Activated T-helper 2 cell treated with anti-CD3 and anti-CD28 coated beads, Interferon-gamma antibody, Interleukin-2, Interleukin-4, amounts not matched to agents 10 μg/mL and 5 μg/mL and 100 μg/mL, durations not matched to agents 14 hours and 24 hours and 36 hours (primary cell): ENCODE results near the gene SMIM45.
A peak's percentile ranks its signal among the peaks of the same experiment; 100 is the strongest.

Experiments
- DNase-seq: peaks from one replicate; pipeline ENCODE4 v3.0.0; 2021; ENCODE audit warnings: low spot score
- H3K27ac Mint-ChIP-seq: one replicate; pipeline ENCODE4 v1.8.0; 2021; ENCODE audit warnings: mixed read lengths
- H3K27me3 Mint-ChIP-seq: one replicate; pipeline ENCODE4 v1.8.0; 2021; ENCODE audit warnings: low read depth, mixed read lengths
- H3K36me3 Mint-ChIP-seq: one replicate; pipeline ENCODE4 v1.8.0; 2021; ENCODE audit warnings: low read depth, mixed read lengths
- H3K4me1 Mint-ChIP-seq: one replicate; pipeline ENCODE4 v1.8.0; 2021; ENCODE audit warnings: low read depth, mixed read lengths
- H3K4me3 Mint-ChIP-seq: one replicate; pipeline ENCODE4 v1.8.0; 2021; ENCODE audit warnings: low read depth, mild to moderate bottlenecking, moderate library complexity, mixed read lengths
- H3K9me3 Mint-ChIP-seq: one replicate; pipeline ENCODE4 v1.8.0; 2021; ENCODE audit warnings: mixed read lengths
- intact Hi-C: fragments of 100-400 bp; cut with micrococcal nuclease; formaldehyde crosslinking; loops from one replicate; pipeline ENCODE4 v1.15.1; 2023

Gene SMIM45

DNA sequence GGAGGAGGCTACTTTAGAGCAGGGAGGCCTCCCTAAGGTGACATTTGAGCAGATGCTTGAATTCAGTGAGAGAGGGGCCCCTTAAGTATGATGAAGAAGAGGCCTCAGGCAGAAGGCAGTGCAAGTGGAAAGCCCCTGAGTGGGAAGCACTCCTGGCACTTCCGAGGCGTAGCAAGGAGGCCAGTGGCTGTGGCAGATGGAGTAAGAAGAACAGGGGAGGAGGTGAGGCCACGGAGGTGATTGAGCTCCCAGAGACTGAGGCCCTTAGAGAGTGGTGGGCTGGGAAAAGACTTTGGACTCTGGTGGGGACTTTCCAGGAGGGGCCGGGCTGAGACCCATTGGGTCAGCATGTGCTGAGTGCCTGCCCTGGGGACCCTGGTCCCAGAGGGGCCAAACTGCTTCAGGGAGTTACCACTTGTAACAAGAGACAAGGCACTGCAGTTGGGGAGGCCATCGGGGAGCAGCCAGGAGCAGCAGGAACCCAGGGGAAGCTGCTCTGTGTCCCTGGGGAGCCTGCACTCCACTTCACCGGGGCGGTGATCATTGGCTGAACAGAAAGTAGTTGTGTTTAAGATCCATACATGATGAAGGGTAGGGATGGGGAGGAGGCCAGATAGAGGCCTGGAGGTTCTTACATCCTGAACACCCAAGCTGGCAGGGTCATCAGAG, 2.5 kb upstream of the SMIM45 start:
- Mint-ChIP-seq H3K9me3 (no peaks in the 10 kb centered on the region), H3K27me3 (no peaks in the 10 kb centered on the region), H3K4me3 (no peak overlapping the region), H3K36me3 (peaks cover 15% of the 10 kb centered on the region), H3K27ac (no peak overlapping the region), H3K4me1 (peaks cover 19% of the 10 kb centered on the region)
- intact Hi-C loops, result loop anchor here (5.0 kb wide), 1 partner anchor 123 kb away; the partner anchor contains the start of genes NAGA and PHETA2
- DNase-seq, result no peak

DNA sequence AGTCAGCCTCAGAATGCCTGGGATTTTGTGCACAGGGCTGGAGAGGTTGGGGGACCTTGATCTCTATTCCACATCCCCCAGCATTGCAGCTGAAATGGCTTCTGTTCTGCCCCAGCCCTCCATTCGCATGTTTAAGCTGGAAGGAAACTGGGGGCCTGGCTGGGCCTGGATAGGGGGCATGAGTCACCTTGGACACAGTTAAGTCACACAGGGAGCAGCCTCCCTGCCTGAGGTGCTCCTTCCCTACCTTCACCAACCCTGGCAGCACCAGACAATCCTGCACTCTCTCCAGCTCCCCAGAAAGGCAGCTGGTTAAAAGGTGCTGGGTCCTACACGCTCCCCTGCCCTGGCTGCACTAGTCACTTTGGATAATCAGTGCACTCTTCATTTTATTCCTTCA, 763 bp downstream of the SMIM45 start:
- intact Hi-C loops, result no loop called here
- Mint-ChIP-seq H3K27me3 (no peaks in the 10 kb centered on the region), H3K36me3 (no peaks in the 10 kb centered on the region), H3K9me3 (no peaks in the 10 kb centered on the region), H3K27ac (no peak overlapping the region), H3K4me3 (no peak overlapping the region), H3K4me1 (peaks cover 5% of the 10 kb centered on the region)
- no peak for DNase-seq

DNA sequence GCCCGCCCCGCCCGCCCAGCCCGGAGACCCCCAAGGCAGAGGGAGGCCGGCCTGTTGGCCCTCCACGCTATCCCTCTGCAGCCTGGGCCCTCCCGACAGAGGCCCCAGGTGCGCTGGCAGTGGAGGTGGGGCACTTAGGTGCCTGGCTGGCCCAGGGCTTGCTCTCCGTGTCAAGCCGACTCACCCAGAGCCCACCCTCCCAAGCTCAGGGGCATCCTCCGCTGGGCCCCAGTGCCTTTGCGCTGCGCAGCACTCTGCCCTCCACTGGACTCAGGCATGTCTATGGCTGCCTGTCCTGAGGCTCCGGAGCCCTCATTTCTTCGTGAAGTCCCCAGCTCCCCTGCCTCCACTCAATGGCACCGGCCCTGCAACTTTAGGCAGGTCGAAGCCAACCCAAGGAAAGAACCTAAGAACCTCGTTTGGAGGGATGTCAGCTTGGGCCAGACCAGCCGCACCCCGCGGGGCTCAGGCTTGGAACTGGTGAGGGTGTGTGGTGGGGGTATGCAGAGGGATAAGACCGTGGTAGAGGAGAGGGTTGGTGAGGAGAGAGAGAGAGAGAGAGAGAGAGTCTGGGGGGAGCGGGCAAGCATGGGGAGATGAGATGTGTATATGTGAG, 6.1 kb downstream of the SMIM45 start:
- Mint-ChIP-seq H3K36me3 (no peaks in the 10 kb centered on the region), H3K9me3 (no peaks in the 10 kb centered on the region), H3K4me3 (no peak overlapping the region), H3K27ac (no peak overlapping the region), H3K4me1 (peaks cover 3% of the 10 kb centered on the region), H3K27me3 (no peaks in the 10 kb centered on the region)
- intact Hi-C loops, result no loop called here
- DNase-seq, result no peak

DNA sequence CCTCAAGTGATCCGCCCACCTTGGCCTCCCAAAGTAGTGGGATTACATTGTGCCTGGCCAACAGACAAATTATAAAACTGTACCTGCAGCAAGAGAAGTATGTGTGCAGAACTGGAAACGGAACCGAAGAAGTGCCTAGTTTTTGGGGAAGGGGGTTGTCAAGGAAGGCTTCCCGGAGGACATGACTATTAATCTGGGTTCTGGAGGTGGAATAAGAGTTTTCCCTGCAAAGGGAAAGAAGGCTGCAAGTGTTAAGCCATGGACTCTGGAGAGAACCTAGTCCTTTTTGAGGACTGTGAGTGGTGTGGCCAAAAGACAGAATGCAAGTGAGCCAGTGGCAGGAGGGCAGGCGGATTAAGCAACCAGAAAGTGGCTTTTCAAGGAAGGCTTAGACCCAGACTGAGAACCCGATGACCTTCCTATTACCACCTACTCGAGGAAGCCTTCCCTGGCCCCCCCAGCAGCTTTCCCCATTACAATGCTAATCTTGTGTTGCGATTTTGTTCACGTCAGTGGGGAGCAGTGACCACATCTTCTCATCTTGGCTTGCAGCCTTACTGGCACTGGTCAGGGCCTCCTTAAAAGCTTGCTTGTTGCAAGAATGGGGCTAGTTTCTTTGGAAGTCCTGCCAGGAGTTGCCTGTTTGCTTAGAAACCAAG, 11.6 kb downstream of the SMIM45 start:
- DNase-seq, result no peak
- peaks cover 6% of the 10 kb centered on the region for H3K4me1 Mint-ChIP-seq
- H3K9me3 Mint-ChIP-seq, result no peaks in the 10 kb centered on the region
- peaks cover 3% of the 10 kb centered on the region for H3K27me3 Mint-ChIP-seq
- no peaks in the 10 kb centered on the region for H3K36me3 Mint-ChIP-seq
- no peak overlapping the region for H3K27ac Mint-ChIP-seq
- intact Hi-C loops, result no loop called here
- no peak overlapping the region for H3K4me3 Mint-ChIP-seq

DNA sequence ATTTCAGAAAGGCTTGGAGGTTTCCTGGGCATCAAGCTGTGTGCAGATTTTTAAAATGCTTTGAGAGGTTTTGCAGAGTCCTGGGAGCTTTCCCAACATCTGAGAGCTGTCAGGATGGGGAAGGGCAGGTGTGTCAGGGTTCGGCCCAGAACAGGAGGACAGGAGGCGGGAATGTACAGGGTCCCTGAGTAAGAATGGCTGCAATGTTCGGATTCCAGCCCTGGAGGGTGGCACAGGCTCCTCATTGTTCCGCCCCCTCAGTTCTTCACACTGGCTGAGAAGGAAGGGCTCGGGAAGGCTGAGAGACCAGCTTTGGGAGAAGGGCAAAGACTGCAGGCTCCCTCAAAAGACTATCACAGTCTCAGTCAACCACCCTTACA, 12.2 kb downstream of the SMIM45 start:
- intact Hi-C loops, result no loop called here
- Mint-ChIP-seq H3K27me3 (peaks cover 3% of the 10 kb centered on the region), H3K4me1 (peaks cover 6% of the 10 kb centered on the region), H3K9me3 (no peaks in the 10 kb centered on the region), H3K36me3 (no peaks in the 10 kb centered on the region), H3K27ac (no peak overlapping the region), H3K4me3 (no peak overlapping the region)
- no peak for DNase-seq

DNA sequence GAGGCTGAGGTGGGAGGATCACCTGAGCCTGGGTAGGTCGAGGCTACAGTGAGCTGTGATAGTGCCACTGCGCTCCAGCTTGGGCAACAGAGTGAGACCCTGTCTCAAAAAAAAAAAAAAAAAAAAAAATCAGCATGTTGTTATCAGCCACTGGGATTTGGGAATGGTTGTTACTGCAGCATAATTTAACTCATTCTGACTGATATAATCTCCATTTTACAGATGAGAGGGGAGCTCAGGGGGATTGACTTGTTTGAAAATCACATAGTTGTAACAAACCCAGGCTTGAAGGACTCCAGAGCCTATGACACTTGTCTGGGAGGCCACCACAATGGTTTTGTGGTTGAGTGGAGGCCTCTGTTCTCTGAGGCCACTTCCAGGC, 14.3 kb downstream of the SMIM45 start:
- no peak for DNase-seq
- Mint-ChIP-seq H3K27me3 (peaks cover 3% of the 10 kb centered on the region), H3K9me3 (no peaks in the 10 kb centered on the region), H3K27ac (no peak overlapping the region), H3K36me3 (no peaks in the 10 kb centered on the region), H3K4me3 (no peak overlapping the region), H3K4me1 (peaks cover 6% of the 10 kb centered on the region)
- intact Hi-C loops, result loop anchor here (2.0 kb wide), 3 partner anchors 125 to 507 kb away; partner anchors contain the start of gene NDUFA6

DNA sequence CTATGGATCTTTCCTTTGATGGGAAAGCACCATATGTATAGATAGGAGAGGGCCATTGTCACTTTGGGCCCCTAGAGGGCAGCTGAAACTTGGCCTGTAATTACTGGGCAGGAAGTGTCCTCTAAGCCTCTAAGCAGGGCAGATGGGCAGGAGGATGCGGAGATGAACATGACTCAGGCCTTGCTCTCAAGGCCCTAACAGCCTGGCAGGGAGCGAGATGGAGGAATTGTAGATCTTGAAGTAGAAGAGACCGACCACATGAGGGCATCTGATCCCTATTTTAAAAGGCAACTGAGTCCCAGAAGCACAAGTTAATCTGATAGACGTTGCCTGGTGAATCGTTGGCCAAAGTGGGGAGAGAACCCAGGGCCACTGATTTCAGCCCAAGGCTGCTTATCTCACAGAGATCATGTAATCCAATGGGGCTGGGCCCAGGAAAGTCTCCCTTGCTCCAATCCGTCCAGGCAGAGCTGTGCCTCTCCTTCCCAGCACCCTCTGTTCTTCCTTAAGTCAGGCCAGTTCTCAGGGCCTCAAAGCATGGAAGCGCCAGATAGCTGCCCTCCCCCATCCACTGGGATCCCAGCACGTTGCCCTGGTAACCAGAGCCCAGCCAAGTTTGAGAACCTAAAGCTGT, 14.8 kb downstream of the SMIM45 start:
- H3K27ac Mint-ChIP-seq, result no peak overlapping the region
- H3K9me3 Mint-ChIP-seq, result no peaks in the 10 kb centered on the region
- intact Hi-C loops, result loop anchor here (2.0 kb wide), 3 partner anchors 124 to 506 kb away; partner anchors contain the start of gene NDUFA6

DNA sequence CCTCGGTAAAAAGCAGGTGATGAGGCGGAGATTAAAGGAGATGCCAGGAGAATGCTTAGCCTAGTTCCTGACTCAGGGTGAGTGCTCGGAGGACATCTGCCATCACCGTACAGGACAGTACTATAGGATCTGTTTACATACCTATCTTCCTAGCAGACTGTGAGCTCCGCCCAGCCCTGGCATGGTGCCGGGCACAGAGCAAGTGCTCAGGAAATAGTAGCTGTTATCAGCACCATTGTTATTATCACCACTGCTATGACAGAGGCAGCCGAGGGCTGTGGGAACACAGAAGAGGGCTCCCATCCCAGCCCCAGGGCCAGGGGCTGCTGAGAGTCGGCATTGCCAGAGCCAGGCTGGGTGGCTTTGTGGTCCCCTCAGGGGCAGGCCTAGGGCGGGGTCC, 16.7 kb downstream of the SMIM45 start:
- H3K36me3 Mint-ChIP-seq, result no peaks in the 10 kb centered on the region
- H3K4me1 Mint-ChIP-seq, result peaks cover 6% of the 10 kb centered on the region
- no peak overlapping the region for H3K27ac Mint-ChIP-seq
- H3K9me3 Mint-ChIP-seq, result no peaks in the 10 kb centered on the region
- H3K4me3 Mint-ChIP-seq, result no peak overlapping the region
- intact Hi-C loops, result no loop called here
- H3K27me3 Mint-ChIP-seq, result peaks cover 5% of the 10 kb centered on the region
- no peak for DNase-seq

More for the DNA sequence above, 14.8 kb downstream of the SMIM45 start:
- no peak overlapping the region for H3K4me3 Mint-ChIP-seq
- H3K36me3 Mint-ChIP-seq, result no peaks in the 10 kb centered on the region
- peak; percentile 33 for DNase-seq
- H3K4me1 Mint-ChIP-seq, result peaks cover 6% of the 10 kb centered on the region
- H3K27me3 Mint-ChIP-seq, result peaks cover 3% of the 10 kb centered on the region

DNA sequence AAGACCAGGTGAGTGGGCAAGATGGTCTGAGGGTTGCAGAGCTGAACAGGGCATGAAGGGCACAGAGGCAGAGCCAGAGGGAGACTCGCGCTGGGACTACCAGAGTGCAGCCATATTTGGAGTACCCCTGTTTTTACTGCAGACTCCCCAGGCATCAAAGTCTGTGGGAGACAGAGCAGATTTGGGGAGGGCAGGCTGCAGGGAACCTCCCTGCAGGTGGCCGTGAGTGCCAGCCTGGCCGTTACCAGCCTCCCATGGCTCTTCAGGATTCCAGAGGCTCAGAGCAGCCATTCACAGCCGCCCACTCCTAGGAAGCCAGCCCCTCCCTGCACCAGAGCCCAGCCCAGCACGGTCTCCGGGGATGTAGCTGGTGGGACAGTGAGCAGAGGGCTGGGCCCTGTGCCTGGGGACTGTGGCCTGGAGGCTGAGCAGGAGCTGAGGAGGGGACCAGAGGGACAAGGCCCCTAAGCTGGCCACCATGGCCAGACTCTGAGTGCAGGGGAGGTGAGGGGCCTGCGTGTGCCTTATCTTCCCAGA, 17.2 kb downstream of the SMIM45 start, which contains the start of gene SEPTIN3:
SEPTIN3 (plus strand) TSS at position 334 of the 537 bp plus-strand sequence. CDS start 2,050 bp downstream, outside the sequence.
- Mint-ChIP-seq H3K36me3 (no peaks in the 10 kb centered on the region), H3K9me3 (no peaks in the 10 kb centered on the region), H3K4me1 (peaks cover 6% of the 10 kb centered on the region), H3K27ac (no peak within 1 kb of the TSS), H3K4me3 (no peak within 1 kb of the TSS), H3K27me3 (peaks cover 5% of the 10 kb centered on the region)
- intact Hi-C loops, result no loop called here
- no peak for DNase-seq

DNA sequence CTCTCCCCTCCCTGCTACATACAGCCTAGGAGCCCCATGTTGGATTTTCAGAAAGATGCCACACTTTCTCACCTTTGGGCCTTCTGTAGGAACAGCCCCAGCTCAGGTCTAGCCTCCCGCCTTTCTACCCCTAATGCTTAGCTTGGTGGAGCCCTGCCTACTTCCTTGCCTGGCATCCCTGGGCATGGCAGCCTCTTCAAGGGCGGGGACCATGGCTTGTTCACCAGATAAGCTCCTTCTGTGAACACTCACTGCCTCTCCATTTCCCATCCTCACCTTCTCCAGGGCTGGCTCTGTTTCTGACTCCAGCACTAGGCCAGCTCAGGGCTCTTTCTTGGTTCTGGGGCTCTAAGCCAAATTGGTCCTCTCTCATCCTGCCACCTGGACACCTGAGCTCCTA, 18.7 kb downstream of the SMIM45 start:
- H3K27ac Mint-ChIP-seq, result no peak overlapping the region
- no peaks in the 10 kb centered on the region for H3K9me3 Mint-ChIP-seq
- no peaks in the 10 kb centered on the region for H3K36me3 Mint-ChIP-seq
- intact Hi-C loops, result no loop called here
- H3K27me3 Mint-ChIP-seq, result peaks cover 15% of the 10 kb centered on the region
- peaks cover 8% of the 10 kb centered on the region for H3K4me1 Mint-ChIP-seq
- H3K4me3 Mint-ChIP-seq, result no peak overlapping the region
- DNase-seq, result no peak

DNA sequence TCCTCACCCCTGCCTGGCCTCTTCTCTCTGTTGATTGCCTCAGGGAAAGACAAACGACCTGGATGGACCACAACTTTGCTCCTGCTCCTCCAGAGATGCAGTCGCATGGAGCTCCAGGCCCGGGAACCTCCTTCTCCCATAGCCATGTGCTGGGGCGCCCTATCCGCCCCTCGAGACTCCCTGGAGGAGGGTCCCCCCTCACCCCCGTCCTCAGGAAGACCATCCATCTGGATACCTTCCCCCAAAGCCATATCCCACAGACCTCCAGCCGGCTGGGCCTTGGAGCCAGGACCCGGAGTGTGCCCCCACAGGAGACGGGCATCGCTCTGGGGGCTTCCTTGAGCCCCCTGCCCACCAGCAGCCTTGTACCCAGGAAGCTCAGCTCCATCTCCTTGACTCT, 19.5 kb downstream of the SMIM45 start:
- H3K36me3 Mint-ChIP-seq, result no peaks in the 10 kb centered on the region
- no peak for DNase-seq
- intact Hi-C loops, result no loop called here
- peaks cover 13% of the 10 kb centered on the region for H3K4me1 Mint-ChIP-seq
- H3K27ac Mint-ChIP-seq, result no peak overlapping the region
- H3K4me3 Mint-ChIP-seq, result no peak overlapping the region
- H3K9me3 Mint-ChIP-seq, result no peaks in the 10 kb centered on the region
- peaks cover 22% of the 10 kb centered on the region for H3K27me3 Mint-ChIP-seq

DNA sequence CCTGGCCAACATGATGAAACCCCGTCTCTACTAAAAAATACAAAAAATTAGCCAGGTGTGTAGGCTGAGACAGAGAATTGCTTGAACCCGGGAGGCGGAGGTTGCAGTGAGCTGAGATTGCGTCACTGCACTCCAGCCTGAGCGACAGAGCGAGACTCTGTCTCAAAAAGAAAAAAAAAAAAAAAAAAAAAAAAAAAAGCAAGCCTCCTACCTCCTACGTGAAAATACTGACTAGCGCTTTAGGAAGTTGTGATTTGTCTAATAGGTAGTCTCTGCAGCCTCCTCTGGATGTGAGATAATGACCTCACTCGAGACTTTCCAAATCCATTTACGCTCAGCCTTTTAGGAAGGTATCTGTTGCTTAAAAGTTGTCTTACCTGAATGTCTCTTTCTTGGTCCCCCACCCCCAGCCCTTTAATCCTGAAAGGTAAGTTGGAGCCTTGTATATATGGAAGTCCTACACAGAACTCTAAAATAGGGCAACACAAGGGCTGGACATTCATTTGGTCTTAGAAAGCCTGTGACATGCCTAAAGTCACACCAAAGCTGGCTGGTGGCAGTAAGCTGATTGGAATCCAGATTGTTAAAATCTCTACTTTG, 22.8 kb downstream of the SMIM45 start:
- Mint-ChIP-seq H3K36me3 (no peaks in the 10 kb centered on the region), H3K4me3 (no peak overlapping the region), H3K27ac (no peak overlapping the region), H3K4me1 (peaks cover 8% of the 10 kb centered on the region), H3K9me3 (no peaks in the 10 kb centered on the region), H3K27me3 (peaks cover 35% of the 10 kb centered on the region)
- intact Hi-C loops, result loop anchor here (5.0 kb wide), 1 partner anchor 98 kb away; the partner anchor contains the start of genes NAGA and PHETA2
- DNase-seq, result no peak
